PFSK-1 (cell line): Measurements from ENCODE around the gene TPX2. TPM values are rescaled to one million over a fixed set of nuclear protein-coding genes. Genes with fewer than 3 reads are reported as not detected.
A peak's percentile ranks its signal among the peaks of the same experiment; 100 is the strongest.

Source experiments
- FOXP2 ChIP-seq: optimal IDR thresholded peaks from 2 replicates; pipeline ENCODE3; 2011; ENCODE audit warnings: borderline replicate concordance, control low read depth, inconsistent platforms; ENCODE audit not compliant: insufficient read depth; ENCODE audit errors: extremely low read length, extremely low read depth
- POLR2AphosphoS5 ChIP-seq: IDR thresholded peaks from 2 replicates; pipeline ENCODE4 v1.6.1; 2012; ENCODE audit warnings: low read depth, mild to moderate bottlenecking, control low read depth, low read length, moderate library complexity
- REST ChIP-seq, 2 experiments: IDR thresholded peaks; 2 replicates each; pipeline versions ENCODE4 v1.6.1 to v1.8.0; 2011 to 2012; ENCODE audit warnings: low read depth in 2 of 2, low read length in 2 of 2, control low read depth in 1 of 2, inconsistent platforms in 1 of 2, mild to moderate bottlenecking in 1 of 2, moderate library complexity in 1 of 2; ENCODE audit not compliant: insufficient read depth in 1 of 2
- SIN3A ChIP-seq: IDR thresholded peaks from 2 replicates; pipeline ENCODE4 v1.6.1; 2012; ENCODE audit warnings: mild to moderate bottlenecking, low read length, moderate library complexity, borderline replicate concordance; ENCODE audit not compliant: insufficient read depth
- TAF1 ChIP-seq: IDR thresholded peaks from 2 replicates; pipeline ENCODE4 v1.6.1; 2012; ENCODE audit warnings: low read length, control low read depth, borderline replicate concordance; ENCODE audit not compliant: insufficient read depth
- polyA plus RNA-seq: library from polyadenylated mRNA; unstranded; fragments of >200 nt; gene quantifications from one replicate; pipeline ENCODE4 v1.2.1, GENCODE V29; 2012; ENCODE audit warnings: low read depth, missing spikeins; ENCODE audit not compliant: insufficient read length

Gene TPX2
- 33.3 TPM for polyA plus RNA-seq

GRCh38 chr20:31738729-31739549, at the start of gene TPX2:
TSS of gene TPX2 (plus strand) at chr20:31739290. CDS start at chr20:31757477, 18,187 bp downstream.
- TF ChIP-seq TAF1 (peak; percentile 56; the same call in 1 of the 2 replicates), POLR2AphosphoS5 (peak; percentile 92), REST (IDR thresholded peaks at IDR 0.05; ENCODE audit: insufficient read depth in 1 of 2, low read depth in 2 of 2, low read length in 2 of 2) (0 out of 4 replicates have a peak, but pooled peaks of 1 of the 2 experiments have one; percentile 7), SIN3A (peak; percentile 83; the same call in 1 of the 2 replicates), FOXP2 (peak; percentile 22)

GRCh38 chr20:31690124-31690666, 48.9 kb upstream of the TPX2 start:
- no peak for TF ChIP-seq FOXP2
- TF ChIP-seq SIN3A, result no peak
- TF ChIP-seq TAF1, result no peak
- no peak for TF ChIP-seq POLR2AphosphoS5
- no peak for TF ChIP-seq REST (IDR thresholded peaks at IDR 0.05; ENCODE audit: insufficient read depth in 1 of 2, low read depth in 2 of 2, low read length in 2 of 2)

GRCh38 chr20:31691646-31692275, 47.3 kb upstream of the TPX2 start:
- no peak for TF ChIP-seq TAF1
- no peak for TF ChIP-seq SIN3A
- TF ChIP-seq POLR2AphosphoS5, result no peak
- no peak for TF ChIP-seq REST (IDR thresholded peaks at IDR 0.05; ENCODE audit: insufficient read depth in 1 of 2, low read depth in 2 of 2, low read length in 2 of 2)
- TF ChIP-seq FOXP2, result no peak

GRCh38 chr20:31693402-31693801, 45.7 kb upstream of the TPX2 start:
- TF ChIP-seq TAF1 (no peak), POLR2AphosphoS5 (no peak), SIN3A (no peak), FOXP2 (no peak), REST (IDR thresholded peaks at IDR 0.05; ENCODE audit: insufficient read depth in 1 of 2, low read depth in 2 of 2, low read length in 2 of 2) (no peak)
